HepG2 (cell line): ENCODE data around the gene AKAP6. TPM values are rescaled to one million over a fixed set of nuclear protein-coding genes. Genes with fewer than 3 reads are reported as not detected.

Experiments used
- ATAC-seq: fragments of 200-7000 bp; cut with Tn5 transposase; 3 replicates; pipeline ENCODE4 v1.9.1; 2020; ENCODE audit warnings: mild to moderate bottlenecking, moderate library complexity
- BruUV-seq: library from RNA; stranded (reverse); fragments of 400-500 nt; replicated peaks from 2 replicates; lab custom pipeline; 2021; lab: Mats Ljungman, UMichigan
- CTCF ChIA-PET: fragments of 300-600 bp; formaldehyde crosslinking; extraction: SDS; loops from one replicate; lab custom pipeline; 2021; ENCODE audit warnings: low total read pairs, inconsistent platforms, low intra/inter-chr PET ratio; lab: Yijun Ruan, JAX
- POLR2A ChIA-PET: fragments of 350-600 bp; sonication (Branson Sonifier 250); formaldehyde crosslinking; loops from one replicate; lab custom pipeline; 2020; ENCODE audit warnings: antibody characterized with exemption, inconsistent platforms; lab: Yijun Ruan, JAX
- DNase-seq: peaks from one replicate; pipeline ENCODE4 v3.0.0-alpha.2; 2015; ENCODE audit warnings: low spot score
- FAIRE-seq: peaks from 3 replicates; lab custom pipeline; 2011; peaks lifted over from hg19 to GRCh38; lab: Jason Lieb, UNC
- H2AFZ ChIP-seq: one replicate; pipeline ENCODE4 v1.6.1; 2011; ENCODE audit warnings: low read length, inconsistent platforms
- H3K27ac ChIP-seq: fragments of 300-600 bp; 3 replicates; pipeline ENCODE4 v1.8.0; 2011; ENCODE audit warnings: mixed run types, mild to moderate bottlenecking, mixed read lengths, low read length, inconsistent platforms; ENCODE audit not compliant: insufficient read depth; ENCODE audit errors: extremely low read length
- H3K27me3 ChIP-seq, 2 experiments: fragments of 200-600 bp in 1 of 2; 2 replicates in 1 of 2; 3 replicates in 1 of 2; pipeline versions ENCODE4 v1.6.0 to v1.8.0; 2011; ENCODE audit warnings: low read length in 2 of 2, mild to moderate bottlenecking in 2 of 2, moderate library complexity in 2 of 2, inconsistent platforms in 1 of 2; ENCODE audit not compliant: insufficient read depth in 2 of 2, control insufficient read depth in 1 of 2
- H3K36me3 ChIP-seq, 2 experiments: fragments of 200-600 bp in 1 of 2; replicated peaks in 1 of 2; 2 replicates in 1 of 2; 3 replicates in 1 of 2; pipeline versions ENCODE4 v1.5.1 to v1.8.0; 2011; ENCODE audit warnings: low read length in 2 of 2, inconsistent platforms in 1 of 2; ENCODE audit not compliant: insufficient read depth in 2 of 2, control insufficient read depth in 1 of 2
- H3K4me1 ChIP-seq: 2 replicates; pipeline ENCODE4 v1.5.1; 2012; ENCODE audit warnings: low read length, inconsistent platforms; ENCODE audit not compliant: insufficient read depth
- H3K4me2 ChIP-seq: 2 replicates; pipeline ENCODE4 v1.6.0; 2011; ENCODE audit warnings: low read depth, low read length, inconsistent platforms
- H3K4me3 ChIP-seq, 3 experiments: fragments of 200-600 bp in 1 of 3; sonication (generic), shearing (Covaris generic) in 1 of 3; replicated peaks in 1 of 3; 2 replicates each; pipeline ENCODE4 v1.5.1; 2011 to 2016; ENCODE audit warnings: low read length in 3 of 3, inconsistent platforms in 2 of 3, low read depth in 2 of 3, mild to moderate bottlenecking in 2 of 3, control low read depth in 1 of 3, mixed read lengths in 1 of 3; ENCODE audit not compliant: insufficient read depth in 1 of 3
- H3K79me2 ChIP-seq: one replicate; pipeline ENCODE4 v1.6.1; 2011; ENCODE audit warnings: low read length, inconsistent platforms; ENCODE audit not compliant: insufficient read depth
- H3K9ac ChIP-seq: 2 replicates; pipeline ENCODE4 v1.6.0; 2011; ENCODE audit warnings: mild to moderate bottlenecking, low read depth, low read length, inconsistent platforms; ENCODE audit not compliant: insufficient read depth
- H3K9me3 ChIP-seq: 2 replicates; pipeline ENCODE4 v1.5.1; 2012; ENCODE audit warnings: mild to moderate bottlenecking, low read length
- H4K20me1 ChIP-seq: 2 replicates; pipeline ENCODE4 v1.6.0; 2011; ENCODE audit warnings: inconsistent platforms, mild to moderate bottlenecking, low read length, moderate library complexity; ENCODE audit not compliant: insufficient read depth
- JDP2 ChIP-seq: sonication (generic); formaldehyde crosslinking; IDR thresholded peaks from 2 replicates; pipeline ENCODE4 v1.8.1; 2022; ENCODE audit warnings: missing genetic modification reagents, borderline replicate concordance
- NFE2L2 ChIP-seq: fragments of 150-350 bp; IDR thresholded peaks from 2 replicates; pipeline ENCODE4 v1.6.1; 2014; ENCODE audit warnings: low read length
- PLRG1 ChIP-seq: fragments of 450-650 bp; conservative IDR thresholded peaks from 2 replicates; pipeline ENCODE4 v1.6.1; 2016
- SKIL ChIP-seq: sonication (generic); formaldehyde crosslinking; IDR thresholded peaks from 2 replicates; pipeline ENCODE4 v1.8.0; 2022; ENCODE audit warnings: missing genetic modification reagents, mild to moderate bottlenecking, moderate library complexity, borderline replicate concordance
- ZFP82 ChIP-seq: sonication (generic); formaldehyde crosslinking; IDR thresholded peaks from 2 replicates; pipeline ENCODE4 v1.5.1; 2020; ENCODE audit warnings: mild to moderate bottlenecking, missing genetic modification reagents, borderline replicate concordance
- ZNF432 ChIP-seq: sonication (generic); formaldehyde crosslinking; IDR thresholded peaks from 2 replicates; pipeline ENCODE4 v1.5.0; 2020; ENCODE audit warnings: missing genetic modification reagents, mild to moderate bottlenecking, borderline replicate concordance
- ZNF713 ChIP-seq: sonication (generic); formaldehyde crosslinking; IDR thresholded peaks from 2 replicates; pipeline ENCODE4 v1.4.0; 2020; ENCODE audit warnings: mild to moderate bottlenecking, missing genetic modification reagents
- WGBS: methylation state at CpG from one replicate; pipeline ENCODE4 v1.1.6; 2017; ENCODE audit warnings: low lambda C conversion rate; 5-methylcytosine and 5-hydroxymethylcytosine counted together
- in situ Hi-C: cut with HindIII; loops from 2 replicates; pipeline ENCODE4 v1.10.0; 2017; ENCODE audit warnings: low pct_unique_long_range_greater_than_20kb; ENCODE audit not compliant: extremely low pct_ligation_motif_present
- intact Hi-C: fragments of 100-400 bp; cut with micrococcal nuclease; formaldehyde crosslinking; loops from one replicate; pipeline ENCODE4 v1.10.0; 2022; ENCODE audit not compliant: unreplicated experiment
- polyA plus RNA-seq, 8 experiments: library from polyadenylated mRNA; depleted of rRNA in 3 of 8; stranded (reverse) in 7 of 8; unstranded in 1 of 8; fragments of >200 nt; fragmentation: Illumina TruSeq in 4 of 8; extraction: Trizol in 4 of 8; gene quantifications; 2 replicates each; pipeline versions ENCODE4 v1.2.1 to v1.2.3, GENCODE V29; 2011 to 2016; ENCODE audit warnings: low read depth in 4 of 8, missing spikeins in 1 of 8, mixed read lengths in 1 of 8; ENCODE audit not compliant: insufficient read depth in 1 of 8
- total RNA-seq, 5 experiments: library from RNA; depleted of rRNA; stranded (reverse); fragments of >200 nt; fragmentation: Illumina TruSeq; extraction: Trizol; gene quantifications; 2 replicates each; pipeline ENCODE4 v1.2.3, GENCODE V29; 2016; ENCODE audit warnings: low read depth in 1 of 5

The AKAP6 gene
- total and polyA plus RNA-seq, 2 of the 13 experiments (the other 11 are each of a cell fraction or from before 2014, with no cell fraction given) = 1.4 TPM

DNA sequence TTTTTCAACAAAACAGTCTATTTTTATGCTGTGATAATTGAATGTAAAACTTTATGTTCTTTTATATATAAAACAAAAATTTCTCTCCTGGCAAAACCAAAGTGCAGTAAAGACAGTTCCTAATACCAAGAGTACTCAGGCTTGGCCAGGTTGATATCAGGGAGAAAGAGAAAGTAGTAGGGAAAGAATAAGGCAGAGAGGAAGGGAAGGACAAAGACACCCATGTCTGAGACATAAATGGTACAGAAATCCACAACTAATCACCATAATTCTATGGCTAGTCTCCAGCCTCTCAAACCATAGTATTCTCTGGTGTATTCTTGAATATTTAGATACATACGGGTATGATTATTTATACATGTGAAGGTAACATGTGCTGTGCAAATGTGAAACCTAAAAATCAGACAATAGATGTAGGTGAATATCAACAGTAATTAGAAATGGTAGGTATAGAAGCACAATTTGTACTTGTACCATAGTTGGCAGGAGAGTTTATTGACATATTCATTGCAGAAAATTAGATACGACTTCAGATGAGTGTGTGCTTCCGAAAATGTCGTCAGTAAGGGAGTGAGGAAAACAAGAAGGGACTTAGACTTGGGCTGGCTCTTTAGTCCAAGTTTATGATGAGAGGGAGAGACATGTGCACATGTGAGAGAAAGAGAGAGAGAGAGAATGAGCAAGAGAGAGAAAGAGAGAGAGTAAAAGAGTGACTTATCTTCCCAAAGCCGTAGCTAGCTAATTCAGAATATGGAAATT, 378.8 kb downstream of the AKAP6 start:
- no peak for FAIRE-seq
- Histone ChIP-seq H3K79me2 (no peaks in the 10 kb centered on the region), H3K9me3 (no peaks in the 10 kb centered on the region), H2AFZ (no peak overlapping the region), H3K27ac (no peak overlapping the region), H3K9ac (no peak overlapping the region), H3K27me3 (no peaks in the 10 kb centered on the region), H3K4me1 (no peaks in the 10 kb centered on the region), H3K4me2 (no peak overlapping the region), H4K20me1 (no peaks in the 10 kb centered on the region), H3K36me3 (no peaks in the 10 kb centered on the region), H3K4me3 (no peak overlapping the region)
- 2% methylated on average over 5 of the region's 5 CpGs for WGBS
- in situ Hi-C loops = loop anchor here (25.0 kb wide), 1 partner anchor 1604 kb away; no protein-coding TSS in a partner anchor
- BruUV-seq = no TSS peak
- no peak for DNase-seq
- ChIA-PET POLR2A (no interaction called here), CTCF (no interaction called here)
- intact Hi-C loops = no loop called here
- TF ChIP-seq ZNF713 (CRISPR knock-in tag) (no peak), ZNF432 (CRISPR knock-in tag) (no peak), PLRG1 (0 out of 2 replicates have a peak, but pooled peaks have one; percentile 19), SKIL (CRISPR knock-in tag) (no peak), ZFP82 (CRISPR knock-in tag) (no peak), JDP2 (CRISPR knock-in tag) (no peak), NFE2L2 (no peak)
- ATAC-seq = no peak
